ENCODE data around the gene SENP5. TPM values are rescaled to one million over a fixed set of nuclear protein-coding genes. Genes with fewer than 3 reads are reported as not detected.
"Not testable (repeated sequence)": the region's sequence is repeated elsewhere in the genome, so short reads cannot be mapped to it uniquely, and the experiment has no call there.

Gene SENP5
- total RNA-seq, 1 donor from 2014 or later: 46.1 TPM

GRCh38 chr3:196867155-196867506, 589 bp upstream of the SENP5 start:
- TF ChIP-seq EZH2phosphoT487 (IDR thresholded peaks at IDR 0.05): no peak
- no peak for TF ChIP-seq EZH2 (IDR thresholded peaks at IDR 0.05)
- no peak for TF ChIP-seq CTCF (IDR thresholded peaks at IDR 0.05)
- peak overlapping the region; percentile 31 for H3K9ac ChIP-seq
- peak overlapping the region; percentile 90 for H3K4me3 Mint-ChIP-seq
- H3K9me3 Mint-ChIP-seq: peaks cover 9% of the 10 kb centered on the region
- H3K79me2 ChIP-seq (ENCODE audit: low read depth): peaks cover 43% of the 10 kb centered on the region
- peak overlapping the region; percentile 98 for H3K4me3 ChIP-seq
- peaks cover 11% of the 10 kb centered on the region for H3K4me1 ChIP-seq
- H3K27ac ChIP-seq: peak overlapping the region; percentile 61
- no peaks in the 10 kb centered on the region for H3K27me3 Mint-ChIP-seq (ENCODE audit: insufficient read depth, low read depth)
- no peaks in the 10 kb centered on the region for H3K27me3 ChIP-seq
- peaks cover 7% of the 10 kb centered on the region for H3K36me3 Mint-ChIP-seq
- H3K36me3 ChIP-seq: no peaks in the 10 kb centered on the region
- peaks cover 3% of the 10 kb centered on the region for H3K9me3 ChIP-seq (ENCODE audit: low read depth)
- peaks cover 14% of the 10 kb centered on the region for H4K20me1 ChIP-seq (ENCODE audit: low read depth)
- DNase-seq (ENCODE audit: low spot score): no peak
- H3K4me2 ChIP-seq: peak overlapping the region; percentile 99
- peaks cover 17% of the 10 kb centered on the region for H3K4me1 Mint-ChIP-seq
- peak overlapping the region; percentile 77 for H2AFZ ChIP-seq (replicated peaks)
- H3F3A ChIP-seq (ENCODE audit: low read depth): peaks cover 8% of the 10 kb centered on the region
- H3K27ac Mint-ChIP-seq: peak overlapping the region; percentile 89

GRCh38 chr3:196868297-196868661, 559 bp downstream of the SENP5 start:
- peak overlapping the region; percentile 99 for H3K4me2 ChIP-seq
- peaks cover 11% of the 10 kb centered on the region for H3K4me1 ChIP-seq
- H3K4me1 Mint-ChIP-seq: peaks cover 17% of the 10 kb centered on the region
- peaks cover 8% of the 10 kb centered on the region for H3F3A ChIP-seq (ENCODE audit: low read depth)
- peaks cover 9% of the 10 kb centered on the region for H3K9me3 Mint-ChIP-seq
- DNase-seq (ENCODE audit: low spot score): peak; percentile 60
- peak overlapping the region; percentile 98 for H3K9ac ChIP-seq
- H3K27me3 Mint-ChIP-seq (ENCODE audit: insufficient read depth, low read depth): no peaks in the 10 kb centered on the region
- peaks cover 7% of the 10 kb centered on the region for H3K36me3 Mint-ChIP-seq
- H3K27ac ChIP-seq: peak overlapping the region; percentile 88
- TF ChIP-seq EZH2 (IDR thresholded peaks at IDR 0.05) (no peak), CTCF (IDR thresholded peaks at IDR 0.05) (no peak), EZH2phosphoT487 (IDR thresholded peaks at IDR 0.05) (no peak)
- peak overlapping the region; percentile 98 for H3K4me3 ChIP-seq
- H3K9me3 ChIP-seq (ENCODE audit: low read depth): peaks cover 3% of the 10 kb centered on the region
- H2AFZ ChIP-seq (replicated peaks): peak overlapping the region; percentile 75
- peak overlapping the region; percentile 70 for H3K27ac Mint-ChIP-seq
- peaks cover 14% of the 10 kb centered on the region for H4K20me1 ChIP-seq (ENCODE audit: low read depth)
- H3K79me2 ChIP-seq (ENCODE audit: low read depth): peaks cover 55% of the 10 kb centered on the region
- no peaks in the 10 kb centered on the region for H3K36me3 ChIP-seq
- no peaks in the 10 kb centered on the region for H3K27me3 ChIP-seq
- H3K4me3 Mint-ChIP-seq: peak overlapping the region; percentile 97

GRCh38 chr3:196872316-196872715, 4.6 kb downstream of the SENP5 start:
- Histone ChIP-seq H3K9me3 (ENCODE audit: low read depth) (no peaks in the 10 kb centered on the region), H3K9ac (no peak overlapping the region), H3K4me2 (no peak overlapping the region), H3K27me3 (no peaks in the 10 kb centered on the region), H3K4me1 (peaks cover 8% of the 10 kb centered on the region), H3F3A (ENCODE audit: low read depth) (peaks cover 2% of the 10 kb centered on the region), H3K36me3 (no peaks in the 10 kb centered on the region), H3K4me3 (no peak overlapping the region), H4K20me1 (ENCODE audit: low read depth) (peaks cover 31% of the 10 kb centered on the region), H3K27ac (no peak overlapping the region), H2AFZ (replicated peaks) (no peak overlapping the region), H3K79me2 (ENCODE audit: low read depth) (peaks cover 95% of the 10 kb centered on the region)
- Mint-ChIP-seq H3K36me3 (peaks cover 5% of the 10 kb centered on the region), H3K9me3 (no peaks in the 10 kb centered on the region), H3K4me3 (no peak overlapping the region), H3K4me1 (peaks cover 14% of the 10 kb centered on the region), H3K27ac (no peak overlapping the region), H3K27me3 (ENCODE audit: insufficient read depth, low read depth) (no peaks in the 10 kb centered on the region)
- no peak for DNase-seq (ENCODE audit: low spot score)
- TF ChIP-seq EZH2 (IDR thresholded peaks at IDR 0.05): no peak
- TF ChIP-seq CTCF (IDR thresholded peaks at IDR 0.05): no peak
- no peak for TF ChIP-seq EZH2phosphoT487 (IDR thresholded peaks at IDR 0.05)

- not testable (repeated sequence) for H3K36me3 Mint-ChIP-seq; H2AFZ ChIP-seq (replicated peaks); DNase-seq (ENCODE audit: low spot score); H3K4me1 Mint-ChIP-seq; H3K9ac ChIP-seq; H3K4me3 ChIP-seq; H3K4me2 ChIP-seq; H3K9me3 ChIP-seq (ENCODE audit: low read depth); H3K4me3 Mint-ChIP-seq; H3K27ac Mint-ChIP-seq; H3K27ac ChIP-seq; H3K27me3 Mint-ChIP-seq (ENCODE audit: insufficient read depth, low read depth); H3K9me3 Mint-ChIP-seq; H3K4me1 ChIP-seq; H3K27me3 ChIP-seq; H3F3A ChIP-seq (ENCODE audit: low read depth); H3K36me3 ChIP-seq
- Histone ChIP-seq H3K79me2 (ENCODE audit: low read depth) (peaks cover 100% of the 10 kb centered on the region), H4K20me1 (ENCODE audit: low read depth) (peaks cover 36% of the 10 kb centered on the region)
Measured at GRCh38 chr3:196874511-196875094, 6.9 kb downstream of the SENP5 start.
